Glutamatergic neuron (in vitro differentiated cells): ENCODE results near the gene HIPK4. TPM values are rescaled to one million over a fixed set of nuclear protein-coding genes. Genes with fewer than 3 reads are reported as not detected.

Experiments used
- DNase-seq: peaks from one replicate; pipeline ENCODE4 v3.0.0; 2022
- H3K27ac Mint-ChIP-seq: one replicate; pipeline ENCODE4 v1.8.0; 2020; ENCODE audit warnings: mild to moderate bottlenecking, mixed read lengths, inconsistent platforms; ENCODE audit not compliant: unreplicated experiment
- H3K27me3 Mint-ChIP-seq: one replicate; pipeline ENCODE4 v1.8.0; 2020; ENCODE audit warnings: mild to moderate bottlenecking, moderate library complexity, mixed read lengths, inconsistent platforms; ENCODE audit not compliant: unreplicated experiment
- H3K36me3 Mint-ChIP-seq: one replicate; pipeline ENCODE4 v1.8.0; 2020; ENCODE audit warnings: mild to moderate bottlenecking, mixed read lengths, inconsistent platforms; ENCODE audit not compliant: unreplicated experiment
- H3K4me1 Mint-ChIP-seq: one replicate; pipeline ENCODE4 v1.8.0; 2020; ENCODE audit warnings: mild to moderate bottlenecking, low read depth, mixed read lengths, inconsistent platforms; ENCODE audit not compliant: unreplicated experiment
- H3K4me3 Mint-ChIP-seq: one replicate; pipeline ENCODE4 v1.8.0; 2020; ENCODE audit warnings: mild to moderate bottlenecking, mixed read lengths, inconsistent platforms; ENCODE audit not compliant: unreplicated experiment
- H3K9me3 Mint-ChIP-seq: one replicate; pipeline ENCODE4 v1.8.0; 2020; ENCODE audit warnings: mild to moderate bottlenecking, moderate library complexity, mixed read lengths, inconsistent platforms; ENCODE audit not compliant: unreplicated experiment
- CTCF ChIP-seq: fragments of 200-600 bp; sonication (generic); IDR thresholded peaks from one replicate; pipeline ENCODE4 v1.5.0; 2021; ENCODE audit not compliant: partially characterized antibody, unreplicated experiment
- total RNA-seq: library from RNA; stranded (reverse); fragmentation: NEBNext Ultra II Directional; extraction: Animal tissue kit (Norgen Biotek cat#: 25700); gene quantifications from one replicate; pipeline ENCODE4 v1.2.1, GENCODE V29; 2021; ENCODE audit not compliant: unreplicated experiment

HIPK4 gene
- total RNA-seq, 1 donor from 2014 or later, result not detected

GRCh38 chr19:40400559-40400958 lies 10.6 kb upstream of the HIPK4 start:
- no peak for TF ChIP-seq CTCF
- DNase-seq, result no peak
- H3K9me3 Mint-ChIP-seq, result peaks cover 14% of the 10 kb centered on the region
- no peak overlapping the region for H3K27ac Mint-ChIP-seq
- peaks cover 13% of the 10 kb centered on the region for H3K27me3 Mint-ChIP-seq
- H3K36me3 Mint-ChIP-seq, result peaks cover 8% of the 10 kb centered on the region
- peaks cover 10% of the 10 kb centered on the region for H3K4me1 Mint-ChIP-seq
- H3K4me3 Mint-ChIP-seq, result no peak overlapping the region

GRCh38 chr19:40398417-40399131 lies 8.6 kb upstream of the HIPK4 start:
- peaks cover 10% of the 10 kb centered on the region for H3K4me1 Mint-ChIP-seq
- peaks cover 13% of the 10 kb centered on the region for H3K9me3 Mint-ChIP-seq
- TF ChIP-seq CTCF, result no peak
- DNase-seq, result peak; percentile 46
- H3K4me3 Mint-ChIP-seq, result no peak overlapping the region
- H3K27ac Mint-ChIP-seq, result no peak overlapping the region
- H3K27me3 Mint-ChIP-seq, result peaks cover 11% of the 10 kb centered on the region
- peaks cover 8% of the 10 kb centered on the region for H3K36me3 Mint-ChIP-seq

- H3K27ac Mint-ChIP-seq, result no peak overlapping the region
- no peak for DNase-seq
- H3K4me3 Mint-ChIP-seq, result no peak overlapping the region
- peaks cover 11% of the 10 kb centered on the region for H3K27me3 Mint-ChIP-seq
- TF ChIP-seq CTCF, result no peak
- peaks cover 6% of the 10 kb centered on the region for H3K4me1 Mint-ChIP-seq
- H3K36me3 Mint-ChIP-seq, result peaks cover 8% of the 10 kb centered on the region
- peaks cover 19% of the 10 kb centered on the region for H3K9me3 Mint-ChIP-seq
These were observed 7.6 kb upstream of the HIPK4 start for GRCh38 chr19:40397568-40397906.

- H3K27ac Mint-ChIP-seq, result no peak overlapping the region
These were observed 7.0 kb upstream of the HIPK4 start for GRCh38 chr19:40396886-40397567.

More at GRCh38 chr19:40396886-40397567, 7.0 kb upstream of the HIPK4 start:
- no peak overlapping the region for H3K4me3 Mint-ChIP-seq
- no peak for DNase-seq
- peaks cover 22% of the 10 kb centered on the region for H3K9me3 Mint-ChIP-seq
- H3K4me1 Mint-ChIP-seq, result peaks cover 6% of the 10 kb centered on the region
- TF ChIP-seq CTCF, result no peak
- H3K27me3 Mint-ChIP-seq, result peaks cover 14% of the 10 kb centered on the region
- peaks cover 8% of the 10 kb centered on the region for H3K36me3 Mint-ChIP-seq
